Transverse colon (tissue), 4 donors: ENCODE results near the gene DIRAS3.

Experiments used
- POLR2AphosphoS5 ChIP-seq, 3 donors: sonication (generic); formaldehyde crosslinking; IDR thresholded peaks; one replicate each; pipeline ENCODE4 v1.6.1; 2016; ENCODE audit warnings: antibody characterized with exemption in 3 of 3
- TF ChIP-seq, protein P1 (sequence below), 5 experiments: fragments of 200-600 bp in 3 of 5; fragments of 450-650 bp in 2 of 5; sonication (generic) in 3 of 5; IDR thresholded peaks; 1 replicate in 2 of 5; 2 replicates in 3 of 5; pipeline ENCODE4 v1.5.1; 2016 to 2017; ENCODE audit warnings: antibody characterized with exemption in 5 of 5, inconsistent platforms in 3 of 5, mild to moderate bottlenecking in 2 of 5, moderate library complexity in 1 of 5

DNA sequence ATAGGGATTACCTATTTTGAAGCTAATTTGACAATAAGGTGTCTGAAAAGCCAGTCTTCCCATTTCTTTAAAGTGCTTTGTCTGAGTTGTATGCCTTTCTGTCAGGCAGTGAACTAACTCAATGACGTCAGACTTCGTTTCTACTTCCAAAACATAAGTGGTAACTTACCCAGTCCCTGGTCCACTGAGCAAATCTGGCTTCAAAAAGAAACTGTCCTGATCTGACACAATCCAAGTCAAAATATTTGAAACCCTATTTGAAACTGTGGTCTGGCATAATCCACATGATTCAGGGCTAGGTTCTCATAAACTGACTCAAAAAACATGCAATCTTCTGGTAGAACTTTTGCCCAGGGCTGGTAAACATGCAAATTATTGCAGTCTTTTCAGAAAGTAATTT lies 34.0 kb downstream of the DIRAS3 start:
- TF ChIP-seq, protein P1, sequence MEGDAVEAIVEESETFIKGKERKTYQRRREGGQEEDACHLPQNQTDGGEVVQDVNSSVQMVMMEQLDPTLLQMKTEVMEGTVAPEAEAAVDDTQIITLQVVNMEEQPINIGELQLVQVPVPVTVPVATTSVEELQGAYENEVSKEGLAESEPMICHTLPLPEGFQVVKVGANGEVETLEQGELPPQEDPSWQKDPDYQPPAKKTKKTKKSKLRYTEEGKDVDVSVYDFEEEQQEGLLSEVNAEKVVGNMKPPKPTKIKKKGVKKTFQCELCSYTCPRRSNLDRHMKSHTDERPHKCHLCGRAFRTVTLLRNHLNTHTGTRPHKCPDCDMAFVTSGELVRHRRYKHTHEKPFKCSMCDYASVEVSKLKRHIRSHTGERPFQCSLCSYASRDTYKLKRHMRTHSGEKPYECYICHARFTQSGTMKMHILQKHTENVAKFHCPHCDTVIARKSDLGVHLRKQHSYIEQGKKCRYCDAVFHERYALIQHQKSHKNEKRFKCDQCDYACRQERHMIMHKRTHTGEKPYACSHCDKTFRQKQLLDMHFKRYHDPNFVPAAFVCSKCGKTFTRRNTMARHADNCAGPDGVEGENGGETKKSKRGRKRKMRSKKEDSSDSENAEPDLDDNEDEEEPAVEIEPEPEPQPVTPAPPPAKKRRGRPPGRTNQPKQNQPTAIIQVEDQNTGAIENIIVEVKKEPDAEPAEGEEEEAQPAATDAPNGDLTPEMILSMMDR (IDR thresholded peaks at IDR 0.05), result no peak
- TF ChIP-seq POLR2AphosphoS5 (IDR thresholded peaks at IDR 0.05), result no peak
